ENCODE results near the gene OTOG. TPM values are rescaled to one million over a fixed set of nuclear protein-coding genes. Genes with fewer than 3 reads are reported as not detected.

OTOG gene
- total RNA-seq, 1 experiment from 2014 or later = 0.35 TPM

DNA sequence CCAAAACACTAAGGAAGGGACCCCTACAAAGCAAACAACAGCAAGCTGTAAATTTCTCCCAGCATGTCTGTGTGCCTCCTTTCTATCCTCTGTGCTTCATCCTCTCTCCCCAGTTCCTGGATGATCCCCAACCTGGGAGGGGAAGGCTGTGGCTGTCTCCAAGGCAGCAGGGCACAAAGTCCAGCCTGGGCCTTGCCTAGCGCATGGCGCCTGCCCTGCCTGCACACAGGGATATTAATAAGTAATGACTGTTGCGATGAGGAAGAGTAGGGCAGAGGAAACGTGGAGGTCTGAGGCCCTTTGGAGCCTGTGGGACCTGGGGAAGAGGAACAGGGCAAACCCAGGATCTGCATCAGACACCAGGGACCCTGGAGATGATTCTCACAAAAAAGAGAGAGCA lies 4.8 kb upstream of the OTOG start:
- DNase-seq = no peak
- Histone ChIP-seq H2BK20ac (ENCODE audit: low read depth, low read length, poor library complexity, severe bottlenecking) (no peak overlapping the region), H3T11ph (ENCODE audit: low read length) (no peak overlapping the region), H3K27ac (ENCODE audit: insufficient read length, low read depth, low read length) (no peak overlapping the region), H2BK5ac (ENCODE audit: insufficient read length, low read length) (no peak overlapping the region), H2AFZ (ENCODE audit: low read length) (no peak overlapping the region), H4K20me1 (ENCODE audit: control insufficient read depth, insufficient read depth, insufficient read length) (no peaks in the 10 kb centered on the region), H3K14ac (ENCODE audit: insufficient read depth, low read length) (no peak overlapping the region), H3K18ac (ENCODE audit: insufficient read length, low read depth, low read length) (no peak overlapping the region), H3K4ac (ENCODE audit: low read depth, low read length) (no peak overlapping the region), H3K23me2 (ENCODE audit: insufficient read length, low read depth, low read length, poor library complexity, severe bottlenecking) (peaks cover 1% of the 10 kb centered on the region), H3K27me3 (ENCODE audit: insufficient read depth, low read length) (no peaks in the 10 kb centered on the region), H2AK5ac (ENCODE audit: insufficient read length, low read length) (no peak overlapping the region), H3K9me3 (ENCODE audit: control insufficient read depth, low read depth, low read length) (no peaks in the 10 kb centered on the region), H2BK15ac (ENCODE audit: low read depth, low read length) (no peak overlapping the region), H2BK12ac (ENCODE audit: insufficient read length, low read depth, low read length) (no peak overlapping the region), H3K79me1 (ENCODE audit: insufficient read depth, low read depth, low read length, poor library complexity, severe bottlenecking) (no peaks in the 10 kb centered on the region), H3K23ac (ENCODE audit: insufficient read length, low read depth, low read length) (no peak overlapping the region), H2BK120ac (ENCODE audit: low read depth, low read length, poor library complexity, severe bottlenecking) (no peak overlapping the region), H4K8ac (replicated peaks; ENCODE audit: insufficient read length, low read depth, low read length) (no peak overlapping the region), H3K56ac (ENCODE audit: insufficient read length, low read depth, low read length) (no peak overlapping the region), H4K91ac (ENCODE audit: insufficient read length, low read depth, low read length) (no peak overlapping the region), H3K4me2 (ENCODE audit: insufficient read depth, insufficient read length, low read length) (no peak overlapping the region), H3K79me2 (ENCODE audit: insufficient read depth, low read length) (no peaks in the 10 kb centered on the region), H3K9ac (ENCODE audit: extremely low read depth, insufficient read length, low read length) (no peak overlapping the region), H4K5ac (ENCODE audit: insufficient read length, low read depth, low read length) (no peak overlapping the region), H3K4me1 (ENCODE audit: insufficient read depth, low read length) (no peaks in the 10 kb centered on the region; the same call in 1 of the 2 replicates)
- Mint-ChIP-seq H3K27me3 (ENCODE audit: low read depth) (peaks cover 39% of the 10 kb centered on the region), H3K36me3 (ENCODE audit: insufficient read depth in 1 of 3, low read depth in 3 of 3) (no peaks in the 10 kb centered on the region; a peak in 1 of 7 replicates), H3K4me1 (peaks cover 38 to 44% of the 10 kb centered on the region in 2 experiments), H3K4me3 (peak overlapping the region in 1 of 2 experiments; percentile 68; a peak in 2 of 5 replicates), H3K27ac (no peak overlapping the region), H3K9me3 (no peaks in the 10 kb centered on the region; a peak in 1 of 5 replicates)
- TF ChIP-seq, protein P1, sequence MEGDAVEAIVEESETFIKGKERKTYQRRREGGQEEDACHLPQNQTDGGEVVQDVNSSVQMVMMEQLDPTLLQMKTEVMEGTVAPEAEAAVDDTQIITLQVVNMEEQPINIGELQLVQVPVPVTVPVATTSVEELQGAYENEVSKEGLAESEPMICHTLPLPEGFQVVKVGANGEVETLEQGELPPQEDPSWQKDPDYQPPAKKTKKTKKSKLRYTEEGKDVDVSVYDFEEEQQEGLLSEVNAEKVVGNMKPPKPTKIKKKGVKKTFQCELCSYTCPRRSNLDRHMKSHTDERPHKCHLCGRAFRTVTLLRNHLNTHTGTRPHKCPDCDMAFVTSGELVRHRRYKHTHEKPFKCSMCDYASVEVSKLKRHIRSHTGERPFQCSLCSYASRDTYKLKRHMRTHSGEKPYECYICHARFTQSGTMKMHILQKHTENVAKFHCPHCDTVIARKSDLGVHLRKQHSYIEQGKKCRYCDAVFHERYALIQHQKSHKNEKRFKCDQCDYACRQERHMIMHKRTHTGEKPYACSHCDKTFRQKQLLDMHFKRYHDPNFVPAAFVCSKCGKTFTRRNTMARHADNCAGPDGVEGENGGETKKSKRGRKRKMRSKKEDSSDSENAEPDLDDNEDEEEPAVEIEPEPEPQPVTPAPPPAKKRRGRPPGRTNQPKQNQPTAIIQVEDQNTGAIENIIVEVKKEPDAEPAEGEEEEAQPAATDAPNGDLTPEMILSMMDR (conservative IDR thresholded peaks at IDR 0.05) = no peak
- no CpG with 5 or more reads among the region's 4 CpGs for WGBS (ENCODE audit: extremely low coverage, insufficient read length, low lambda C conversion rate)
